Adrenal gland (tissue), 12 donors: ENCODE data around the gene SRBD1. TPM values are rescaled to one million over a fixed set of nuclear protein-coding genes. Genes with fewer than 3 reads are reported as not detected.

Experiments
- DNase-seq, 7 donors: peaks; one replicate each; pipeline ENCODE4 v3.0.0-alpha.2; 2019 to 2020
- H3K27ac ChIP-seq, 5 donors: fragments of 200-600 bp; sonication (generic) in 4 of 5; 1 replicate in 3 of 5; 2 replicates in 2 of 5; pipeline versions ENCODE4 v1.5.1 to v1.8.0; 2016 to 2020; ENCODE audit warnings: mild to moderate bottlenecking in 1 of 5
- H3K27me3 ChIP-seq: fragments of 200-600 bp; 2 replicates; pipeline ENCODE4 v1.8.0; 2021
- H3K36me3 ChIP-seq, 2 donors: fragments of 200-600 bp; replicated peaks in 1 of 2; 1 replicate in 1 of 2; 2 replicates in 1 of 2; pipeline versions ENCODE4 v1.5.1 to v1.8.0; 2018 to 2022
- H3K4me1 ChIP-seq, 2 donors: fragments of 200-600 bp; replicated peaks in 1 of 2; 1 replicate in 1 of 2; 2 replicates in 1 of 2; pipeline versions ENCODE4 v1.5.1 to v1.8.0; 2018 to 2021
- H3K4me3 ChIP-seq, 4 donors: fragments of 200-600 bp; sonication (generic) in 3 of 4; one replicate each; pipeline ENCODE4 v1.5.1; 2016 to 2018
- H3K9me3 ChIP-seq, 3 donors: fragments of 200-600 bp; sonication (generic) in 1 of 3; replicated peaks in 1 of 3; 1 replicate in 2 of 3; 2 replicates in 1 of 3; pipeline versions ENCODE4 v1.5.1 to v1.8.0; 2016 to 2021
- POLR2A ChIP-seq, 2 donors: fragments of 450-650 bp; IDR thresholded peaks; one replicate each; pipeline ENCODE4 v1.6.1; 2017; ENCODE audit warnings: antibody characterized with exemption in 2 of 2, mild to moderate bottlenecking in 2 of 2, moderate library complexity in 1 of 2
- WGBS, 4 donors: extraction: QIAGEN DNeasy Blood & Tissue Kit in 2 of 4; methylation state at CpG; one replicate each; pipeline versions ENCODE4 v1.1.5 to v1.1.7; 2013 to 2017; 5-methylcytosine and 5-hydroxymethylcytosine counted together
- intact Hi-C, 2 donors: fragments of 100-400 bp; cut with DNase I; formaldehyde crosslinking; loops; one replicate each; pipeline versions ENCODE4 v1.14.1 to v1.15.0; 2022 to 2023
- polyA plus RNA-seq, 3 donors: library from polyadenylated mRNA; stranded (reverse); fragments of 200-250 nt in 2 of 3; fragments of 350-450 nt in 1 of 3; fragmentation: Illumina TruSeq in 1 of 3; extraction: RNeasy Lipid Tissue Mini Kit (QIAGEN cat#74804) in 1 of 3; gene quantifications; one replicate each; pipeline ENCODE4 v1.2.3, GENCODE V29; 2013 to 2014
- total RNA-seq, 9 donors: library from RNA; depleted of rRNA in 4 of 9; stranded (reverse); fragments of >200 nt in 4 of 9; fragments of 120-200 nt in 1 of 9; fragmentation: NEBNext Ultra II Directional in 1 of 9; extraction: Animal tissue kit (Norgen Biotek cat#: 25700) in 1 of 9; gene quantifications; one replicate each; pipeline versions ENCODE4 v1.1.0 to v1.2.4, GENCODE V29; 2013 to 2023
- TF ChIP-seq, protein P1 (sequence below), 6 experiments: fragments of 450-650 bp in 4 of 6; fragments of 200-600 bp in 2 of 6; sonication (generic) in 1 of 6; IDR thresholded peaks; 1 replicate in 5 of 6; 2 replicates in 1 of 6; pipeline versions ENCODE4 v1.5.1 to v1.8.0; 2016 to 2021; ENCODE audit warnings: antibody characterized with exemption in 6 of 6, mild to moderate bottlenecking in 2 of 6, moderate library complexity in 1 of 6
- donor health status: healthy with polysubstance abuse.
- donor health status: Bipolar disorder and iron deficiency.
- donor health status: DM: yes; HTN: yes; CAD: no.
- donor health status: DM: no; HTN: no; CAD: no.
- donor health status: DM: no; HTN: no; CAD: no.
- donor health status: DM: yes; HTN: yes; CAD: no.

The SRBD1 gene
- total and polyA plus RNA-seq, 12 donors = 2.7 to 21.6 (median 13.8) TPM

- Histone ChIP-seq H3K27me3 (no peaks in the 10 kb centered on the region), H3K9me3 (no peaks in the 10 kb centered on the region), H3K36me3 (no peaks in the 10 kb centered on the region), H3K4me1 (no peaks in the 10 kb centered on the region), H3K27ac (no peak overlapping the region), H3K4me3 (no peak overlapping the region)
- 8 to 18% (median 14%) methylated on average over 1 of the region's 1 CpG for WGBS, 4 donors
- no peak for DNase-seq
- intact Hi-C loops = loop anchor here in 1 of 2 donors (5.0 kb wide), 1 partner anchor 518 kb away; no protein-coding TSS in a partner anchor
- no peak for TF ChIP-seq POLR2A (IDR thresholded peaks at IDR 0.05)
- TF ChIP-seq, protein P1, sequence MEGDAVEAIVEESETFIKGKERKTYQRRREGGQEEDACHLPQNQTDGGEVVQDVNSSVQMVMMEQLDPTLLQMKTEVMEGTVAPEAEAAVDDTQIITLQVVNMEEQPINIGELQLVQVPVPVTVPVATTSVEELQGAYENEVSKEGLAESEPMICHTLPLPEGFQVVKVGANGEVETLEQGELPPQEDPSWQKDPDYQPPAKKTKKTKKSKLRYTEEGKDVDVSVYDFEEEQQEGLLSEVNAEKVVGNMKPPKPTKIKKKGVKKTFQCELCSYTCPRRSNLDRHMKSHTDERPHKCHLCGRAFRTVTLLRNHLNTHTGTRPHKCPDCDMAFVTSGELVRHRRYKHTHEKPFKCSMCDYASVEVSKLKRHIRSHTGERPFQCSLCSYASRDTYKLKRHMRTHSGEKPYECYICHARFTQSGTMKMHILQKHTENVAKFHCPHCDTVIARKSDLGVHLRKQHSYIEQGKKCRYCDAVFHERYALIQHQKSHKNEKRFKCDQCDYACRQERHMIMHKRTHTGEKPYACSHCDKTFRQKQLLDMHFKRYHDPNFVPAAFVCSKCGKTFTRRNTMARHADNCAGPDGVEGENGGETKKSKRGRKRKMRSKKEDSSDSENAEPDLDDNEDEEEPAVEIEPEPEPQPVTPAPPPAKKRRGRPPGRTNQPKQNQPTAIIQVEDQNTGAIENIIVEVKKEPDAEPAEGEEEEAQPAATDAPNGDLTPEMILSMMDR (IDR thresholded peaks at IDR 0.05) = no peak
Measured at GRCh38 chr2:45494978-45495293, 116.1 kb downstream of the SRBD1 start.

GRCh38 chr2:45494275-45494977, 116.6 kb downstream of the SRBD1 start:
- H3K4me3 ChIP-seq = no peak overlapping the region
- no peaks in the 10 kb centered on the region for H3K27me3 ChIP-seq
- no peaks in the 10 kb centered on the region for H3K36me3 ChIP-seq
- no peaks in the 10 kb centered on the region for H3K9me3 ChIP-seq
- WGBS, 4 donors = 2 to 7% (median 5%) methylated on average over 2 of the region's 2 CpGs
- peak in 3 of 7 donors; percentile 7 to 25 (median 24) for DNase-seq
- TF ChIP-seq, protein P1 (IDR thresholded peaks at IDR 0.05) = peak; percentile 56 to 88 (median 79)
- no peak for TF ChIP-seq POLR2A (IDR thresholded peaks at IDR 0.05)
- H3K27ac ChIP-seq = no peak overlapping the region
- intact Hi-C loops = no loop called here
- no peaks in the 10 kb centered on the region for H3K4me1 ChIP-seq

- DNase-seq = no peak
- intact Hi-C loops = no loop called here
- H3K4me1 ChIP-seq = no peaks in the 10 kb centered on the region
- H3K9me3 ChIP-seq = no peaks in the 10 kb centered on the region
- H3K36me3 ChIP-seq = no peaks in the 10 kb centered on the region
- no peak for TF ChIP-seq POLR2A (IDR thresholded peaks at IDR 0.05)
- TF ChIP-seq, protein P1 (IDR thresholded peaks at IDR 0.05) = no peak
- H3K27me3 ChIP-seq = no peaks in the 10 kb centered on the region
- no peak overlapping the region for H3K4me3 ChIP-seq
- 92 to 97% (median 94%) methylated on average over 3 of the region's 3 CpGs for WGBS, 4 donors
- H3K27ac ChIP-seq = no peak overlapping the region
Measured at GRCh38 chr2:45484965-45485364, 126.1 kb downstream of the SRBD1 start.

GRCh38 chr2:45483997-45484396, 127.1 kb downstream of the SRBD1 start:
- intact Hi-C loops = no loop called here
- H3K27me3 ChIP-seq = no peaks in the 10 kb centered on the region
- no peak overlapping the region for H3K4me3 ChIP-seq
- H3K27ac ChIP-seq = no peak overlapping the region
- no peaks in the 10 kb centered on the region for H3K36me3 ChIP-seq
- DNase-seq = no peak
- TF ChIP-seq POLR2A (IDR thresholded peaks at IDR 0.05) = no peak
- TF ChIP-seq, protein P1 (IDR thresholded peaks at IDR 0.05) = peak in 1 of 6 experiments; percentile 13
- H3K9me3 ChIP-seq = no peaks in the 10 kb centered on the region
- no peaks in the 10 kb centered on the region for H3K4me1 ChIP-seq
